ENCODE results near the gene SEC24D. TPM values are rescaled to one million over a fixed set of nuclear protein-coding genes. Genes with fewer than 3 reads are reported as not detected.

Gene SEC24D
- total RNA-seq, 1 experiment from 2014 or later, result 32.0 TPM

DNA sequence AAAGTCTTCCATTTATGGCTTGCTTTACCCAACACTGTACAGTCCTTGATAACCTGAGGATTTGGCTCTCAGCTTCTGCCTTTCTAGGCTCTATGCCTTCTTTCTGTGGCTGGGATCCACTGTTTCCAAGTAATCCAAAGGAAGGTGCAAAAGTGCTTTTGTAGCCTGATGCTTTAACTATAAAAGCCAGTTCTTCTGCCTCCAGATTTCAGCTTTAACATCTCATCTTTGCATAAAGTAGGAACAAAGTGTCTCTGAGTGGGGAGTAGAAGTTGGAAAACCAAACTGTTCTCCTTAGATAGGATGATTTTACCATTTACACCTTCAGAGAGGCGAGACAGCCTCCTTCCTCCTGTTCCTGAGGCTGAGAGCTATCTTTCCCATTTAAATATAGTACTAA is 11.1 kb upstream of the SEC24D start:
- intact Hi-C loops (cut with micrococcal nuclease; ENCODE audit: unreplicated experiment), result no loop called here
- Histone ChIP-seq H3K27me3 (replicated peaks; ENCODE audit: control insufficient read depth, insufficient read depth, low read length) (no peaks in the 10 kb centered on the region), H3K36me3 (ENCODE audit: control insufficient read depth, insufficient read depth, low read length) (no peaks in the 10 kb centered on the region), H3K4me3 (ENCODE audit: low read depth, low read length) (no peak overlapping the region), H3K9me3 (no peaks in the 10 kb centered on the region), H3K4me1 (no peaks in the 10 kb centered on the region)
- TF ChIP-seq, protein P1, sequence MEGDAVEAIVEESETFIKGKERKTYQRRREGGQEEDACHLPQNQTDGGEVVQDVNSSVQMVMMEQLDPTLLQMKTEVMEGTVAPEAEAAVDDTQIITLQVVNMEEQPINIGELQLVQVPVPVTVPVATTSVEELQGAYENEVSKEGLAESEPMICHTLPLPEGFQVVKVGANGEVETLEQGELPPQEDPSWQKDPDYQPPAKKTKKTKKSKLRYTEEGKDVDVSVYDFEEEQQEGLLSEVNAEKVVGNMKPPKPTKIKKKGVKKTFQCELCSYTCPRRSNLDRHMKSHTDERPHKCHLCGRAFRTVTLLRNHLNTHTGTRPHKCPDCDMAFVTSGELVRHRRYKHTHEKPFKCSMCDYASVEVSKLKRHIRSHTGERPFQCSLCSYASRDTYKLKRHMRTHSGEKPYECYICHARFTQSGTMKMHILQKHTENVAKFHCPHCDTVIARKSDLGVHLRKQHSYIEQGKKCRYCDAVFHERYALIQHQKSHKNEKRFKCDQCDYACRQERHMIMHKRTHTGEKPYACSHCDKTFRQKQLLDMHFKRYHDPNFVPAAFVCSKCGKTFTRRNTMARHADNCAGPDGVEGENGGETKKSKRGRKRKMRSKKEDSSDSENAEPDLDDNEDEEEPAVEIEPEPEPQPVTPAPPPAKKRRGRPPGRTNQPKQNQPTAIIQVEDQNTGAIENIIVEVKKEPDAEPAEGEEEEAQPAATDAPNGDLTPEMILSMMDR (IDR thresholded peaks at IDR 0.05; ENCODE audit: insufficient read depth in 1 of 2, low read depth in 1 of 2, low read length in 1 of 2, severe bottlenecking in 1 of 2, unreplicated experiment in 1 of 2), result no peak
- no peak for DNase-seq
- peaks cover 10% of the 10 kb centered on the region for H3K4me1 Mint-ChIP-seq (ENCODE audit: low read depth, unreplicated experiment)
- H3K4me3 Mint-ChIP-seq (ENCODE audit: unreplicated experiment), result no peak overlapping the region
- no TSS peak for BruUV-seq (replicated peaks)
- no peak overlapping the region for H3K27ac Mint-ChIP-seq (ENCODE audit: unreplicated experiment)
- ChIA-PET POLR2A (no interaction called here), CTCF (interaction anchor here (0.7 kb wide), 1 partner anchor 115 kb away, joined by 3 read pairs; no protein-coding TSS in a partner anchor)
- H3K36me3 Mint-ChIP-seq (ENCODE audit: insufficient read depth, unreplicated experiment), result no peaks in the 10 kb centered on the region
- H3K9me3 Mint-ChIP-seq (ENCODE audit: unreplicated experiment), result no peaks in the 10 kb centered on the region
- H3K27me3 Mint-ChIP-seq (ENCODE audit: insufficient read depth, unreplicated experiment), result no peaks in the 10 kb centered on the region

DNA sequence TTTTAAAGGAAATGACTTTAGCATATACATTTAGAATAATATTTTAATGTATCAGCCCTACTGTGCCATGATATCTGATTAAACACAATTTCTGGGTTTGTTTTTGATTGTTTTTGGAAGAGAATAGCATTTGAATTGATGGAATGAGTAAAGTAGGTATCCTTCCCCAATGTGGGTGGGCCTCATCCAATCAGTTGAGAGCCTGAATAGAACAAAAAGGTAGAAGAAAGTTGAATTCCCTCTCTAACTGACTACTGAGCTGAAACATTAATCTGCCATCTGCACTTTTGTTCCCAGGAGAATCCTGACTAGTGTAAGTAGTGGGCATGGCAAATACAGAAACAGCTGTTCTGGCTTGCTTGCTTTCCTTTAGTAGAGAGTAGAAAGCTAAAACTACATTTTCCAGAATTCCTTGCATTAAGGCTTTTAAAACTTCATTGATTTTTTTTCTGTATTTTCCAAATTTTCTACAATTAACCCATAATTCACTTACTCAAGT is 9.7 kb upstream of the SEC24D start:
- intact Hi-C loops (cut with micrococcal nuclease; ENCODE audit: unreplicated experiment), result loop anchor here (1.0 kb wide), 1 partner anchor 40 kb away; no protein-coding TSS in a partner anchor
- H3K36me3 Mint-ChIP-seq (ENCODE audit: insufficient read depth, unreplicated experiment), result no peaks in the 10 kb centered on the region
- Histone ChIP-seq H3K4me1 (no peaks in the 10 kb centered on the region), H3K9me3 (no peaks in the 10 kb centered on the region), H3K36me3 (ENCODE audit: control insufficient read depth, insufficient read depth, low read length) (no peaks in the 10 kb centered on the region), H3K4me3 (ENCODE audit: low read depth, low read length) (no peak overlapping the region), H3K27me3 (replicated peaks; ENCODE audit: control insufficient read depth, insufficient read depth, low read length) (no peaks in the 10 kb centered on the region)
- no TSS peak for BruUV-seq (replicated peaks)
- POLR2A ChIA-PET, result no interaction called here
- H3K9me3 Mint-ChIP-seq (ENCODE audit: unreplicated experiment), result no peaks in the 10 kb centered on the region
- H3K4me3 Mint-ChIP-seq (ENCODE audit: unreplicated experiment), result no peak overlapping the region
- H3K27me3 Mint-ChIP-seq (ENCODE audit: insufficient read depth, unreplicated experiment), result no peaks in the 10 kb centered on the region
- no peak overlapping the region for H3K27ac Mint-ChIP-seq (ENCODE audit: unreplicated experiment)
- DNase-seq, result no peak
- H3K4me1 Mint-ChIP-seq (ENCODE audit: low read depth, unreplicated experiment), result peaks cover 7% of the 10 kb centered on the region
- CTCF ChIA-PET, result no interaction called here
- TF ChIP-seq, protein P1 (IDR thresholded peaks at IDR 0.05; ENCODE audit: insufficient read depth in 1 of 2, low read depth in 1 of 2, low read length in 1 of 2, severe bottlenecking in 1 of 2, unreplicated experiment in 1 of 2), result no peak

DNA sequence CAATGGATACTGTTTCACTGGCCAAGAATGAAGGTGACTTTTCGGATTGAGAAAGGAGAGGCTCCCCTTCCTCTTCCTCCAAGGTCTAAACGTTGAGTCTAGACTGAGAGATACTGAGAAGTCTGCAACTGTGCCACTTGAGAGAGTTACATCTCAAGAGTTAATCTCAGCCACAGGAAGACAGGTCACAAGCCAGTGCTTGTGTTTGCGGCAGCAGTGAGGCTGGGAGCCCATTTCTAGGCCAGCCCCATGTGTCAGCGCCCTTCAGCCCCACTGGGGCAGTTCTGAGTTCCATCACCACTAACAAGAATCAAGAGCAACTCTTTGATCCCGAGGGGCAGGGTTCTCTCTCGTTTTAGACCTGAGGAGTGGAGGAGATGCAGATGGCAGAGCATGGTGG is 7.3 kb upstream of the SEC24D start:
- BruUV-seq (replicated peaks), result no TSS peak
- no peaks in the 10 kb centered on the region for H3K9me3 ChIP-seq
- Mint-ChIP-seq H3K27me3 (ENCODE audit: insufficient read depth, unreplicated experiment) (no peaks in the 10 kb centered on the region), H3K36me3 (ENCODE audit: insufficient read depth, unreplicated experiment) (no peaks in the 10 kb centered on the region), H3K4me3 (ENCODE audit: unreplicated experiment) (no peak overlapping the region), H3K9me3 (ENCODE audit: unreplicated experiment) (no peaks in the 10 kb centered on the region), H3K4me1 (ENCODE audit: low read depth, unreplicated experiment) (no peaks in the 10 kb centered on the region), H3K27ac (ENCODE audit: unreplicated experiment) (no peak overlapping the region)
- H3K4me1 ChIP-seq, result no peaks in the 10 kb centered on the region
- ChIA-PET POLR2A (no interaction called here), CTCF (no interaction called here)
- H3K27me3 ChIP-seq (replicated peaks; ENCODE audit: control insufficient read depth, insufficient read depth, low read length), result no peaks in the 10 kb centered on the region
- TF ChIP-seq, protein P1 (IDR thresholded peaks at IDR 0.05; ENCODE audit: insufficient read depth in 1 of 2, low read depth in 1 of 2, low read length in 1 of 2, severe bottlenecking in 1 of 2, unreplicated experiment in 1 of 2), result no peak
- intact Hi-C loops (cut with micrococcal nuclease; ENCODE audit: unreplicated experiment), result no loop called here
- no peak overlapping the region for H3K4me3 ChIP-seq (ENCODE audit: low read depth, low read length)
- DNase-seq, result no peak
- H3K36me3 ChIP-seq (ENCODE audit: control insufficient read depth, insufficient read depth, low read length), result no peaks in the 10 kb centered on the region
